Prostate gland (tissue), 2 donors: ENCODE measurements around the gene ESR2. TPM values are rescaled to one million over a fixed set of nuclear protein-coding genes. Genes with fewer than 3 reads are reported as not detected.
A peak's percentile ranks its signal among the peaks of the same experiment; 100 is the strongest.
"Not testable (repeated sequence)": the region's sequence is repeated elsewhere in the genome, so short reads cannot be mapped to it uniquely, and the experiment has no call there.

Source experiments
- DNase-seq: peaks from one replicate; pipeline ENCODE4 v3.0.0-alpha.2; 2019; ENCODE audit warnings: low spot score
- H3K27ac ChIP-seq, 2 donors: fragments of 200-600 bp; sonication (generic); 2 replicates each; pipeline ENCODE4 v1.5.1; 2017 to 2019
- H3K27me3 ChIP-seq: fragments of 200-600 bp; sonication (generic); replicated peaks from 2 replicates; pipeline ENCODE4 v1.5.1; 2019; ENCODE audit not compliant: insufficient read depth
- H3K36me3 ChIP-seq, 2 donors: fragments of 200-600 bp; sonication (generic); 1 replicate in 1 of 2; 2 replicates in 1 of 2; pipeline versions ENCODE4 v1.5.1 to v1.8.1; 2017 to 2019
- H3K4me1 ChIP-seq: fragments of 200-600 bp; sonication (generic); replicated peaks from 2 replicates; pipeline ENCODE4 v1.5.1; 2019
- H3K4me3 ChIP-seq, 2 donors: fragments of 200-600 bp; sonication (generic); 2 replicates each; pipeline ENCODE4 v1.5.1; 2017 to 2019
- H3K9me3 ChIP-seq: fragments of 200-600 bp; sonication (generic); 2 replicates; pipeline ENCODE4 v1.5.1; 2017
- CTCF ChIP-seq, 4 experiments: fragments of 200-600 bp in 2 of 4; fragments of 450-650 bp in 2 of 4; sonication (generic) in 2 of 4; IDR thresholded peaks; 1 replicate in 3 of 4; 2 replicates in 1 of 4; pipeline ENCODE4 v1.5.1; 2016 to 2019; ENCODE audit warnings: antibody characterized with exemption in 4 of 4, mild to moderate bottlenecking in 2 of 4, moderate library complexity in 2 of 4
- POLR2A ChIP-seq: fragments of 450-650 bp; IDR thresholded peaks from one replicate; pipeline ENCODE4 v1.6.1; 2016; ENCODE audit warnings: antibody characterized with exemption, mild to moderate bottlenecking
- POLR2AphosphoS5 ChIP-seq: sonication (generic); formaldehyde crosslinking; IDR thresholded peaks from one replicate; pipeline ENCODE4 v1.6.1; 2017; ENCODE audit warnings: antibody characterized with exemption
- WGBS: methylation state at CpG from one replicate; pipeline ENCODE4 v1.1.5; 2018; 5-methylcytosine and 5-hydroxymethylcytosine counted together
- intact Hi-C: fragments of 100-400 bp; cut with DNase I; formaldehyde crosslinking; loops from one replicate; pipeline ENCODE4 v1.14.2; 2022
- total RNA-seq, 2 donors: library from RNA; depleted of rRNA; stranded (reverse); fragments of >200 nt; gene quantifications; one replicate each; pipeline ENCODE4 v1.1.0, GENCODE V29; 2016

Gene ESR2
- total RNA-seq, 2 donors from 2014 or later = 0.68 to 21.4 TPM

GRCh38 chr14:64215978-64216377 is 78.2 kb downstream of the ESR2 start:
- TF ChIP-seq CTCF (IDR thresholded peaks at IDR 0.05) (no peak), POLR2AphosphoS5 (no peak), POLR2A (no peak)
- no peaks in the 10 kb centered on the region for H3K27me3 ChIP-seq
- 93% methylated on average over 13 of the region's 13 CpGs for WGBS
- no peaks in the 10 kb centered on the region for H3K4me1 ChIP-seq
- intact Hi-C loops = no loop called here
- H3K4me3 ChIP-seq = no peak overlapping the region
- no peaks in the 10 kb centered on the region for H3K9me3 ChIP-seq
- peaks cover 0 to 13% of the 10 kb centered on the region in 2 donors for H3K36me3 ChIP-seq
- H3K27ac ChIP-seq = no peak overlapping the region
- DNase-seq = no peak

- Histone ChIP-seq H3K4me3 (no peak overlapping the region), H3K9me3 (no peaks in the 10 kb centered on the region), H3K4me1 (no peaks in the 10 kb centered on the region), H3K27ac (no peak overlapping the region), H3K27me3 (no peaks in the 10 kb centered on the region), H3K36me3 (peaks cover 0 to 6% of the 10 kb centered on the region in 2 donors)
- WGBS = 97% methylated on average over 10 of the region's 10 CpGs
- no peak for DNase-seq
- no peak for TF ChIP-seq POLR2AphosphoS5
- TF ChIP-seq CTCF (IDR thresholded peaks at IDR 0.05) = no peak
- TF ChIP-seq POLR2A = no peak
- intact Hi-C loops = no loop called here
Observed at GRCh38 chr14:64215274-64215673, 78.9 kb downstream of the ESR2 start.

- DNase-seq = no peak
- intact Hi-C loops = no loop called here
- TF ChIP-seq POLR2AphosphoS5 (no peak), POLR2A (no peak), CTCF (IDR thresholded peaks at IDR 0.05) (no peak)
- Histone ChIP-seq H3K9me3 (no peaks in the 10 kb centered on the region), H3K36me3 (no peaks in the 10 kb centered on the region), H3K4me1 (no peaks in the 10 kb centered on the region), H3K27ac (peak overlapping the region in 1 of 2 donors; percentile 19), H3K4me3 (no peak overlapping the region), H3K27me3 (no peaks in the 10 kb centered on the region)
- 82% methylated on average over 15 of the region's 15 CpGs for WGBS
Observed at GRCh38 chr14:64213853-64214570, 80.2 kb downstream of the ESR2 start.

- DNase-seq = no peak
- Histone ChIP-seq H3K27me3 (no peaks in the 10 kb centered on the region), H3K4me3 (no peak overlapping the region), H3K36me3 (no peaks in the 10 kb centered on the region), H3K27ac (peak overlapping the region in 1 of 2 donors; percentile 19), H3K4me1 (no peaks in the 10 kb centered on the region), H3K9me3 (no peaks in the 10 kb centered on the region)
- intact Hi-C loops = no loop called here
- TF ChIP-seq POLR2AphosphoS5 = no peak
- WGBS = 71% methylated on average over 5 of the region's 5 CpGs
Observed at GRCh38 chr14:64213086-64213485, 81.1 kb downstream of the ESR2 start.

DNA sequence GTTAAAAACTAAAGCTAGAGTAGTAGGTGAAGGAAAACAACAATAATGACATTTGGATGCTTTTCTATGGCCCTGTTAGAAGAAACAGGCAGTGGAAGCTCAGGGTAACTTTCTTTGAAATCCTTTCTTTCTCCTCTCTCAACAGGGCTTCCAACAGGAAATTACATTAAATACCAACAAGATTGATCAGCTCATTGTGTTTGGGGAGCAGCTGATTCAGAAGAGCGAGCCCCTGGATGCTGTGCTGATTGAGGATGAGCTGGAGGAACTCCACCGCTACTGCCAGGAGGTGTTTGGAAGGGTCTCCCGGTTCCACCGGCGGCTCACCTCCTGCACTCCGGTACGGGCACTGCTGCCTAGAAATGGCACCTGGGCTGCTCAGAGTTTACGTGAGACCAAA is 81.5 kb downstream of the ESR2 start:
- no peak for DNase-seq
- 95% methylated on average over 8 of the region's 8 CpGs for WGBS
- no peak overlapping the region for H3K4me3 ChIP-seq
- H3K36me3 ChIP-seq = no peaks in the 10 kb centered on the region
- no peaks in the 10 kb centered on the region for H3K9me3 ChIP-seq
- no peaks in the 10 kb centered on the region for H3K4me1 ChIP-seq
- TF ChIP-seq POLR2AphosphoS5 (no peak), CTCF (IDR thresholded peaks at IDR 0.05) (no peak), POLR2A (no peak)
- H3K27me3 ChIP-seq = no peaks in the 10 kb centered on the region
- no peak overlapping the region for H3K27ac ChIP-seq
- intact Hi-C loops = no loop called here

GRCh38 chr14:64210912-64211311 is 83.3 kb downstream of the ESR2 start:
- DNase-seq, H3K27me3 ChIP-seq, intact Hi-C loops, H3K36me3 ChIP-seq, H3K27ac ChIP-seq, H3K4me3 ChIP-seq, H3K9me3 ChIP-seq, H3K4me1 ChIP-seq: not testable (repeated sequence)
- WGBS = 90% methylated on average over 6 of the region's 6 CpGs
